K562 (cell line): ENCODE measurements around the gene AHI1. TPM values are rescaled to one million over a fixed set of nuclear protein-coding genes. Genes with fewer than 3 reads are reported as not detected.

Experiments
- CBFB ChIP-seq: sonication (generic); formaldehyde crosslinking; IDR thresholded peaks from 2 replicates; pipeline ENCODE4 v1.4.0; 2020; ENCODE audit warnings: mild to moderate bottlenecking, missing genetic modification reagents
- FOXA1 ChIP-seq: fragments of 450-650 bp; IDR thresholded peaks from 2 replicates; pipeline ENCODE4 v1.6.1; 2016; ENCODE audit warnings: mild to moderate bottlenecking, borderline replicate concordance
- GTF2F1 ChIP-seq: IDR thresholded peaks from 2 replicates; pipeline ENCODE4 v1.6.1; 2011; ENCODE audit warnings: low read depth, low read length, improper control_type of control experiment
- HDAC3 ChIP-seq: fragments of 450-650 bp; IDR thresholded peaks from 2 replicates; pipeline ENCODE4 v1.6.1; 2018; ENCODE audit warnings: borderline replicate concordance, mild to moderate bottlenecking, moderate library complexity; ENCODE audit not compliant: partially characterized antibody
- LARP7 ChIP-seq: fragments of 450-650 bp; IDR thresholded peaks from 2 replicates; pipeline ENCODE4 v1.6.1; 2016
- MAFG ChIP-seq: fragments of 450-650 bp; conservative IDR thresholded peaks from 2 replicates; pipeline ENCODE4 v1.6.1; 2016; ENCODE audit warnings: missing genetic modification characterization, missing compliant biosample characterization
- MIER1 ChIP-seq: fragments of 450-650 bp; IDR thresholded peaks from 2 replicates; pipeline ENCODE4 v1.6.1; 2016; ENCODE audit warnings: antibody characterized with exemption, mild to moderate bottlenecking, low read depth
- NR2C1 ChIP-seq, 2 experiments: fragments of 450-650 bp; IDR thresholded peaks; 2 replicates each; pipeline ENCODE4 v1.6.1; 2017; ENCODE audit warnings: mild to moderate bottlenecking in 2 of 2, antibody characterized with exemption in 1 of 2, inconsistent platforms in 1 of 2, missing compliant biosample characterization in 1 of 2, missing genetic modification characterization in 1 of 2
- POLR3G ChIP-seq: IDR thresholded peaks from 2 replicates; pipeline ENCODE4 v1.6.1; 2011; ENCODE audit not compliant: insufficient read length, insufficient replicate concordance; ENCODE audit errors: extremely low read depth
- PRMT5 ChIP-seq: sonication (generic); formaldehyde crosslinking; IDR thresholded peaks from 2 replicates; pipeline ENCODE4 v1.5.0; 2020; ENCODE audit warnings: missing genetic modification reagents
- SMAD3 ChIP-seq: fragments of 450-650 bp; formaldehyde crosslinking; conservative IDR thresholded peaks from 2 replicates; pipeline ENCODE4 v1.4.0; 2020; ENCODE audit warnings: mild to moderate bottlenecking
- TCFL5 ChIP-seq: fragments of 250-450 bp; sonication (Bioruptor Pico); conservative IDR thresholded peaks from 2 replicates; pipeline ENCODE4 v1.6.1; 2021; ENCODE audit warnings: mild to moderate bottlenecking, moderate library complexity, matching md5 sums
- ZNF232 ChIP-seq: sonication (generic); formaldehyde crosslinking; IDR thresholded peaks from 2 replicates; pipeline ENCODE4 v1.8.0; 2022; ENCODE audit warnings: mild to moderate bottlenecking, missing genetic modification reagents
- ZNF79 ChIP-seq: fragments of 250-450 bp; sonication (Bioruptor Pico); IDR thresholded peaks from 2 replicates; pipeline ENCODE4 v1.4.0; 2020; ENCODE audit warnings: low read depth, mild to moderate bottlenecking, moderate library complexity
- ZSCAN32 ChIP-seq: fragments of 450-650 bp; formaldehyde crosslinking; IDR thresholded peaks from 2 replicates; pipeline ENCODE4 v1.4.0; 2020; ENCODE audit warnings: mild to moderate bottlenecking, moderate library complexity
- polyA plus RNA-seq, 8 experiments: library from polyadenylated mRNA; depleted of rRNA in 4 of 8; stranded (reverse) in 5 of 8; unstranded in 3 of 8; fragments of >200 nt; fragmentation: Nextera tagmentation in 2 of 8; fragmentation: Illumina TruSeq in 1 of 8; extraction: Ambion mirVana in 2 of 8; extraction: Trizol in 1 of 8; gene quantifications; 2 replicates each; pipeline versions ENCODE4 v1.2.1 to v1.2.3, GENCODE V29; 2011 to 2014; ENCODE audit warnings: inconsistent platforms in 1 of 8, missing spikeins in 1 of 8
- total RNA-seq, 7 experiments: library from RNA; depleted of rRNA in 6 of 7; stranded (reverse); fragments of >200 nt in 6 of 7; fragmentation: Illumina TruSeq in 2 of 7; extraction: Trizol in 2 of 7; gene quantifications; 2 replicates each; pipeline versions ENCODE4 v1.2.1 to v1.2.3, GENCODE V29; 2011 to 2021; ENCODE audit warnings: low replicate concordance in 1 of 7
- TF ChIP-seq, protein P1 (sequence below): fragments of 450-650 bp; IDR thresholded peaks from 2 replicates; pipeline ENCODE4 v1.6.1; 2016
- TF ChIP-seq, protein P2 (sequence below): sonication (generic); formaldehyde crosslinking; IDR thresholded peaks from 2 replicates; pipeline ENCODE4 v1.8.1; 2023; ENCODE audit warnings: missing genetic modification reagents, mild to moderate bottlenecking, borderline replicate concordance
- TF ChIP-seq, protein P3 (sequence below), 2 experiments: fragments of 450-650 bp in 1 of 2; sonication (generic) in 1 of 2; formaldehyde crosslinking; conservative IDR thresholded peaks; 2 replicates each; pipeline versions ENCODE4 v1.4.0 to v1.8.1; 2020 to 2022; ENCODE audit warnings: mild to moderate bottlenecking in 1 of 2, missing genetic modification reagents in 1 of 2

The AHI1 gene
- total and polyA plus RNA-seq, 9 of the 15 experiments (the other 6 are each of a cell fraction or from before 2014, with no cell fraction given): 24.7 to 54.9 (median 32.2) TPM

DNA sequence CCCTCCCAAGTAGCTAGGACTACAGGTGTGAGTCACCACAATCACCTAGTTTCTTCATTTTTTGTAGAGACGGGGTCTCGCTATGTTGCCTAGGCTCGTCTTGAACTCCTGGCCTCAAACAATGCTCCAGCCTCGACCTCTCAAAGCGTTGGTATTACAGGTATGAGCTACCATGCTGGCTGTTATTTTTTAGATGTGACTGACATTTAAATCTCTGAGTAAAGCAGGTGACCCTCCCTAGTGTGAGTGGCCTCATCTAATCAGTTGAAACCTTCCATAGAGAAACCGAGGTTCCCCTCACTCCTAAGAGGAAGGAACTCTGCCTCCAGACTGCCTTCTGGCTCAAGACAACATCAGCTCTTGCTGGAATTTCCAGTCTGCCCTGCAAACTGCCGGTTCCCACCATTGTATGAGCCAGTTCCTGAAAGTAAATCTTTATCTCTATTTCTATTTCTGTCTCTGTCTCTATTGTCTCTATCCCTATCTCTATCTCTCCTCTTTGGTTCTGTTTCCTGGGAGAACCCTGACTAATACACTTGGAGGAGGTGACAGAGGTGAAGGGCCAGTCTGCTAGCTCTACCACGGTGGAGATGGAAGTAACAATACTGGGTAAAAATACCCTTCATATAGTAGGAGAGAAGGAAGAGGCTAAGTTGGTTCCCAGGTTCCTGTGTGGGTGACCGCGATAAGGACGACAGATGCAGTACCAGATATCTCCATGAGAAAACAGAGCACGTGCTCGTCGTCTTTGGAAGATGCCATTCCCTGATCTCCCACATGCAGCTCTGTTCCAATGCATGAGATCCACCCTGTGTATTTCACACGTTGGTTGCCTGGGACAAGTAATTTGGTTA, 235.4 kb downstream of the AHI1 start (continued):
- TF ChIP-seq NR2C1 (IDR thresholded peaks at IDR 0.05) (no peak), NR2C1 (tag; IDR thresholded peaks at IDR 0.05) (no peak), ZSCAN32 (CRISPR knock-in tag) (no peak), TCFL5 (CRISPR knock-in tag) (0 out of 2 replicates have a peak, but pooled peaks have one; percentile 35), ZNF232 (CRISPR knock-in tag) (no peak), HDAC3 (no peak), MAFG (no peak), GTF2F1 (no peak), FOXA1 (no peak), SMAD3 (CRISPR knock-in tag) (0 out of 2 replicates have a peak, but pooled peaks have one; percentile 55), POLR3G (no peak), ZNF79 (CRISPR knock-in tag) (no peak), LARP7 (no peak), CBFB (no peak), PRMT5 (CRISPR knock-in tag) (no peak), MIER1 (no peak)
- TF ChIP-seq, protein P1, sequence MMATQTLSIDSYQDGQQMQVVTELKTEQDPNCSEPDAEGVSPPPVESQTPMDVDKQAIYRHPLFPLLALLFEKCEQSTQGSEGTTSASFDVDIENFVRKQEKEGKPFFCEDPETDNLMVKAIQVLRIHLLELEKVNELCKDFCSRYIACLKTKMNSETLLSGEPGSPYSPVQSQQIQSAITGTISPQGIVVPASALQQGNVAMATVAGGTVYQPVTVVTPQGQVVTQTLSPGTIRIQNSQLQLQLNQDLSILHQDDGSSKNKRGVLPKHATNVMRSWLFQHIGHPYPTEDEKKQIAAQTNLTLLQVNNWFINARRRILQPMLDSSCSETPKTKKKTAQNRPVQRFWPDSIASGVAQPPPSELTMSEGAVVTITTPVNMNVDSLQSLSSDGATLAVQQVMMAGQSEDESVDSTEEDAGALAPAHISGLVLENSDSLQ: no peak
- TF ChIP-seq, protein P2, sequence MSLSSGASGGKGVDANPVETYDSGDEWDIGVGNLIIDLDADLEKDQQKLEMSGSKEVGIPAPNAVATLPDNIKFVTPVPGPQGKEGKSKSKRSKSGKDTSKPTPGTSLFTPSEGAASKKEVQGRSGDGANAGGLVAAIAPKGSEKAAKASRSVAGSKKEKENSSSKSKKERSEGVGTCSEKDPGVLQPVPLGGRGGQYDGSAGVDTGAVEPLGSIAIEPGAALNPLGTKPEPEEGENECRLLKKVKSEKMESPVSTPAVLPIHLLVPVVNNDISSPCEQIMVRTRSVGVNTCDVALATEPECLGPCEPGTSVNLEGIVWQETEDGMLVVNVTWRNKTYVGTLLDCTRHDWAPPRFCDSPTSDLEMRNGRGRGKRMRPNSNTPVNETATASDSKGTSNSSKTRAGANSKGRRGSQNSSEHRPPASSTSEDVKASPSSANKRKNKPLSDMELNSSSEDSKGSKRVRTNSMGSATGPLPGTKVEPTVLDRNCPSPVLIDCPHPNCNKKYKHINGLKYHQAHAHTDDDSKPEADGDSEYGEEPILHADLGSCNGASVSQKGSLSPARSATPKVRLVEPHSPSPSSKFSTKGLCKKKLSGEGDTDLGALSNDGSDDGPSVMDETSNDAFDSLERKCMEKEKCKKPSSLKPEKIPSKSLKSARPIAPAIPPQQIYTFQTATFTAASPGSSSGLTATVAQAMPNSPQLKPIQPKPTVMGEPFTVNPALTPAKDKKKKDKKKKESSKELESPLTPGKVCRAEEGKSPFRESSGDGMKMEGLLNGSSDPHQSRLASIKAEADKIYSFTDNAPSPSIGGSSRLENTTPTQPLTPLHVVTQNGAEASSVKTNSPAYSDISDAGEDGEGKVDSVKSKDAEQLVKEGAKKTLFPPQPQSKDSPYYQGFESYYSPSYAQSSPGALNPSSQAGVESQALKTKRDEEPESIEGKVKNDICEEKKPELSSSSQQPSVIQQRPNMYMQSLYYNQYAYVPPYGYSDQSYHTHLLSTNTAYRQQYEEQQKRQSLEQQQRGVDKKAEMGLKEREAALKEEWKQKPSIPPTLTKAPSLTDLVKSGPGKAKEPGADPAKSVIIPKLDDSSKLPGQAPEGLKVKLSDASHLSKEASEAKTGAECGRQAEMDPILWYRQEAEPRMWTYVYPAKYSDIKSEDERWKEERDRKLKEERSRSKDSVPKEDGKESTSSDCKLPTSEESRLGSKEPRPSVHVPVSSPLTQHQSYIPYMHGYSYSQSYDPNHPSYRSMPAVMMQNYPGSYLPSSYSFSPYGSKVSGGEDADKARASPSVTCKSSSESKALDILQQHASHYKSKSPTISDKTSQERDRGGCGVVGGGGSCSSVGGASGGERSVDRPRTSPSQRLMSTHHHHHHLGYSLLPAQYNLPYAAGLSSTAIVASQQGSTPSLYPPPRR (CRISPR knock-in tag): no peak
- TF ChIP-seq, protein P3, sequence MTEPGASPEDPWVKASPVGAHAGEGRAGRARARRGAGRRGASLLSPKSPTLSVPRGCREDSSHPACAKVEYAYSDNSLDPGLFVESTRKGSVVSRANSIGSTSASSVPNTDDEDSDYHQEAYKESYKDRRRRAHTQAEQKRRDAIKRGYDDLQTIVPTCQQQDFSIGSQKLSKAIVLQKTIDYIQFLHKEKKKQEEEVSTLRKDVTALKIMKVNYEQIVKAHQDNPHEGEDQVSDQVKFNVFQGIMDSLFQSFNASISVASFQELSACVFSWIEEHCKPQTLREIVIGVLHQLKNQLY (CRISPR knock-in tag; conservative IDR thresholded peaks at IDR 0.05): no peak
